ENCODE measurements around the gene COPS2. TPM values are rescaled to one million over a fixed set of nuclear protein-coding genes. Genes with fewer than 3 reads are reported as not detected.

Gene COPS2
- polyA plus RNA-seq, 1 donor (not counting 4 experiments of a cell fraction or from before 2014, with no cell fraction given) = 114 TPM

Small RNAs within 50 kb of the gene (small RNA-seq; reads per million reads assigned to genes)
- gene MIR4716 (ENCODE audit: insufficient read length in 3 of 3, low read depth in 3 of 3, low replicate concordance in 1 of 3) = 0 reads per million in 3 experiments
- 0 reads per million in 3 experiments for gene RF00019 (ENCODE audit: insufficient read length in 3 of 3, low read depth in 3 of 3, low replicate concordance in 1 of 3)
- 0 reads per million in 3 experiments for gene RN7SL307P (ENCODE audit: insufficient read length in 3 of 3, low read depth in 3 of 3, low replicate concordance in 1 of 3)

Other genes with a start within 250 kb of the COPS2 start
- gene SHC4, start 191.7 kb downstream of the COPS2 start, polyA plus RNA-seq = 0.61 to 0.94 TPM (median 0.87 TPM) in 3 replicates
- gene SECISBP2L, start 109.2 kb downstream of the COPS2 start, polyA plus RNA-seq = 8.5 to 15.4 TPM (median 14.8 TPM) in 3 replicates
- gene GALK2, start 14.6 kb upstream of the COPS2 start, polyA plus RNA-seq = 20.7 to 29.7 TPM (median 29.7 TPM) in 3 replicates

Data from keratinocyte (primary cell).